HCT116 (cell line): ENCODE data around the gene CHST11.

Source experiments
- CEBPB ChIP-seq: IDR thresholded peaks from 2 replicates; pipeline ENCODE4 v1.6.1; 2012; ENCODE audit warnings: low read depth
- EZH2 ChIP-seq: fragments of 200-600 bp; sonication (generic); IDR thresholded peaks from 2 replicates; pipeline ENCODE4 v1.6.1; 2017; ENCODE audit warnings: antibody characterized with exemption, mixed run types
- POLR2A ChIP-seq: IDR thresholded peaks from 2 replicates; pipeline ENCODE4 v1.7.0; 2011; ENCODE audit warnings: borderline replicate concordance; ENCODE audit not compliant: insufficient read depth, insufficient read length; ENCODE audit errors: extremely low read depth
- POLR2AphosphoS5 ChIP-seq: IDR thresholded peaks from 2 replicates; pipeline ENCODE4 v1.6.1; 2011; ENCODE audit warnings: mild to moderate bottlenecking, low read depth, low read length, moderate library complexity
- RAD21 ChIP-seq: IDR thresholded peaks from 2 replicates; pipeline ENCODE4 v1.6.1; 2012; ENCODE audit warnings: low read depth, mild to moderate bottlenecking
- TF ChIP-seq, protein P1 (sequence below), 3 experiments: fragments of 200-600 bp in 1 of 3; sonication (generic) in 1 of 3; IDR thresholded peaks in 2 of 3; conservative IDR thresholded peaks in 1 of 3; 2 replicates each; pipeline ENCODE4 v1.5.1; 2012 to 2017; ENCODE audit warnings: low read depth in 2 of 3, low read length in 2 of 3, antibody characterized with exemption in 1 of 3, borderline replicate concordance in 1 of 3, control low read depth in 1 of 3, mild to moderate bottlenecking in 1 of 3, mixed read lengths in 1 of 3, mixed run types in 1 of 3, moderate library complexity in 1 of 3; ENCODE audit not compliant: insufficient read depth in 1 of 3

DNA sequence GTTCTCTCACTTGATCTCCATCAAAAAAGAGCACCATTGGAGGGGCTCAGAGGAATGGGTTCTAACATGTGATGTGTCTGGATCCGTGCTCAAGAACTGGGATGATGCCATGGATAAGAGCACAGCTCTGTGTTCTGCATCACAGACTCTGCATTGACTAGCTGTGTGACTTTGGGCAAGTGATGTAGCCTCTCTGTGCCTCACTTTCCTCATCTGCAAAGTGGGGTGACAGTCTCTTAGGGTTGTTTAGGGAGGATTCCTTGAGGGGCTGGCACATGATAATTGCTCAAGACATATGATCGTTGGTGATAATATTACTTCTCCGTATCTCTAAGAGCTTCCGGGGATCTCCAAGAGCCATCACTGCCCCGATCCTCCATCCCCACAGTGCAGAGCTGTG is 202.3 kb downstream of the CHST11 start:
- TF ChIP-seq POLR2A, result no peak
- no peak for TF ChIP-seq RAD21
- TF ChIP-seq, protein P1, sequence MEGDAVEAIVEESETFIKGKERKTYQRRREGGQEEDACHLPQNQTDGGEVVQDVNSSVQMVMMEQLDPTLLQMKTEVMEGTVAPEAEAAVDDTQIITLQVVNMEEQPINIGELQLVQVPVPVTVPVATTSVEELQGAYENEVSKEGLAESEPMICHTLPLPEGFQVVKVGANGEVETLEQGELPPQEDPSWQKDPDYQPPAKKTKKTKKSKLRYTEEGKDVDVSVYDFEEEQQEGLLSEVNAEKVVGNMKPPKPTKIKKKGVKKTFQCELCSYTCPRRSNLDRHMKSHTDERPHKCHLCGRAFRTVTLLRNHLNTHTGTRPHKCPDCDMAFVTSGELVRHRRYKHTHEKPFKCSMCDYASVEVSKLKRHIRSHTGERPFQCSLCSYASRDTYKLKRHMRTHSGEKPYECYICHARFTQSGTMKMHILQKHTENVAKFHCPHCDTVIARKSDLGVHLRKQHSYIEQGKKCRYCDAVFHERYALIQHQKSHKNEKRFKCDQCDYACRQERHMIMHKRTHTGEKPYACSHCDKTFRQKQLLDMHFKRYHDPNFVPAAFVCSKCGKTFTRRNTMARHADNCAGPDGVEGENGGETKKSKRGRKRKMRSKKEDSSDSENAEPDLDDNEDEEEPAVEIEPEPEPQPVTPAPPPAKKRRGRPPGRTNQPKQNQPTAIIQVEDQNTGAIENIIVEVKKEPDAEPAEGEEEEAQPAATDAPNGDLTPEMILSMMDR (IDR thresholded peaks at IDR 0.05 in 2 of 3, conservative IDR thresholded peaks at IDR 0.05 in 1 of 3; ENCODE audit: borderline replicate concordance in 1 of 3, insufficient read depth in 1 of 3, low read depth in 2 of 3, low read length in 2 of 3), result no peak
- no peak for TF ChIP-seq POLR2AphosphoS5
- TF ChIP-seq EZH2, result no peak
- TF ChIP-seq CEBPB, result no peak
